Measurements from ENCODE around the gene RAP1A. TPM values are rescaled to one million over a fixed set of nuclear protein-coding genes. Genes with fewer than 3 reads are reported as not detected.

The RAP1A gene
- total RNA-seq, 4 donors from 2014 or later: 49.4 to 72.1 (median 57.9) TPM

GRCh38 chr1:111633736-111634247, 14.2 kb downstream of the RAP1A start:
- TF ChIP-seq CTCF (IDR thresholded peaks at IDR 0.05 in 4 of 5, conservative IDR thresholded peaks at IDR 0.05 in 1 of 5) (no peak), POLR2A (IDR thresholded peaks at IDR 0.05) (no peak)

GRCh38 chr1:111635324-111636009, 15.9 kb downstream of the RAP1A start:
- no peak for DNase-seq
- H3K36me3 ChIP-seq: no peaks in the 10 kb centered on the region
- H3K9me3 ChIP-seq: no peaks in the 10 kb centered on the region
- no peaks in the 10 kb centered on the region for H3K27me3 ChIP-seq
- intact Hi-C loops (cut with DNase I; ENCODE audit: low total_unique reads): no loop called here
- in situ Hi-C loops (cut with MboI; ENCODE audit: low sequenced_read_pairs in 4 of 4): no loop called here
- TF ChIP-seq POLR2A (IDR thresholded peaks at IDR 0.05) (no peak), CTCF (IDR thresholded peaks at IDR 0.05 in 4 of 5, conservative IDR thresholded peaks at IDR 0.05 in 1 of 5) (no peak)
- no peak overlapping the region for H3K4me3 ChIP-seq
- peaks cover 8 to 15% of the 10 kb centered on the region in 2 donors for H3K4me1 ChIP-seq
- no peak for ATAC-seq
- H3K27ac ChIP-seq: no peak overlapping the region

More at GRCh38 chr1:111633736-111634247, 14.2 kb downstream of the RAP1A start:
- in situ Hi-C loops (cut with MboI; ENCODE audit: low sequenced_read_pairs in 4 of 4): no loop called here
- intact Hi-C loops (cut with DNase I; ENCODE audit: low total_unique reads): no loop called here
- no peak overlapping the region for H3K4me3 ChIP-seq
- no peak overlapping the region for H3K27ac ChIP-seq
- DNase-seq (no peak), ATAC-seq (no peak)
- no peaks in the 10 kb centered on the region for H3K9me3 ChIP-seq
- H3K27me3 ChIP-seq: no peaks in the 10 kb centered on the region
- H3K4me1 ChIP-seq: peaks cover 14 to 28% of the 10 kb centered on the region in 2 donors
- no peaks in the 10 kb centered on the region for H3K36me3 ChIP-seq

GRCh38 chr1:111638320-111638719, 18.7 kb downstream of the RAP1A start:
- ATAC-seq: no peak
- DNase-seq: no peak
- H3K36me3 ChIP-seq: no peaks in the 10 kb centered on the region
- no peak overlapping the region for H3K27ac ChIP-seq
- intact Hi-C loops (cut with DNase I; ENCODE audit: low total_unique reads): no loop called here
- no peaks in the 10 kb centered on the region for H3K27me3 ChIP-seq
- H3K4me1 ChIP-seq: peaks cover 8 to 15% of the 10 kb centered on the region in 2 donors
- no peak for TF ChIP-seq CTCF (IDR thresholded peaks at IDR 0.05 in 4 of 5, conservative IDR thresholded peaks at IDR 0.05 in 1 of 5)
- TF ChIP-seq POLR2A (IDR thresholded peaks at IDR 0.05): no peak
- in situ Hi-C loops (cut with MboI; ENCODE audit: low sequenced_read_pairs in 4 of 4): no loop called here
- no peak overlapping the region for H3K4me3 ChIP-seq
- H3K9me3 ChIP-seq: no peaks in the 10 kb centered on the region

- in situ Hi-C loops (cut with MboI; ENCODE audit: low sequenced_read_pairs in 4 of 4): no loop called here
- intact Hi-C loops (cut with DNase I; ENCODE audit: low total_unique reads): no loop called here
- no peak for DNase-seq
- H3K27ac ChIP-seq: no peak overlapping the region
- ATAC-seq: no peak
- H3K9me3 ChIP-seq: no peaks in the 10 kb centered on the region
- no peak overlapping the region for H3K4me3 ChIP-seq
- H3K4me1 ChIP-seq: peaks cover 8 to 15% of the 10 kb centered on the region in 2 donors
- H3K36me3 ChIP-seq: no peaks in the 10 kb centered on the region
- no peaks in the 10 kb centered on the region for H3K27me3 ChIP-seq
- no peak for TF ChIP-seq CTCF (IDR thresholded peaks at IDR 0.05 in 4 of 5, conservative IDR thresholded peaks at IDR 0.05 in 1 of 5)
- no peak for TF ChIP-seq POLR2A (IDR thresholded peaks at IDR 0.05)
These were observed 20.1 kb downstream of the RAP1A start for GRCh38 chr1:111639602-111640198.

Data from gastrocnemius medialis (tissue), 4 donors.